ENCODE data around the gene RFNG.

The RFNG gene

GRCh38 chr17:82056729-82057621, 5.4 kb upstream of the RFNG start:
- H3K9me3 ChIP-seq (ENCODE audit: insufficient read depth, low read length): no peaks in the 10 kb centered on the region

GRCh38 chr17:82055965-82056728, 4.5 kb upstream of the RFNG start:
- Histone ChIP-seq H3K9me2 (replicated peaks; ENCODE audit: insufficient read depth, low read length) (no peaks in the 10 kb centered on the region), H3K4me3 (ENCODE audit: insufficient read depth, low read length, poor library complexity, severe bottlenecking) (no peak overlapping the region), H2AFZ (ENCODE audit: low read depth, low read length, severe bottlenecking) (no peak overlapping the region), H3K4me2 (ENCODE audit: low read depth, low read length, poor library complexity, severe bottlenecking) (no peak overlapping the region), H4K20me1 (ENCODE audit: low read depth, low read length) (no peaks in the 10 kb centered on the region), H3F3A (ENCODE audit: insufficient read depth) (no peaks in the 10 kb centered on the region), H3K36me3 (ENCODE audit: low read length) (no peaks in the 10 kb centered on the region), H3K79me2 (ENCODE audit: insufficient read depth, low read length) (peaks cover 10% of the 10 kb centered on the region), H3K9me3 (ENCODE audit: insufficient read depth, low read length) (no peaks in the 10 kb centered on the region), H3K27ac (ENCODE audit: low read depth, low read length) (no peak overlapping the region), H3K9ac (ENCODE audit: low read length) (no peak overlapping the region), H3K27me3 (ENCODE audit: low read length) (no peaks in the 10 kb centered on the region)
- no peak for TF ChIP-seq CTCF (IDR thresholded peaks at IDR 0.05; ENCODE audit: insufficient read depth, low read length, poor library complexity, severe bottlenecking)
- TF ChIP-seq EZH2phosphoT487 (conservative IDR thresholded peaks at IDR 0.05; ENCODE audit: low read length): no peak

More at GRCh38 chr17:82056729-82057621, 5.4 kb upstream of the RFNG start:
- Histone ChIP-seq H3K79me2 (ENCODE audit: insufficient read depth, low read length) (peaks cover 10% of the 10 kb centered on the region), H3K27me3 (ENCODE audit: low read length) (no peaks in the 10 kb centered on the region), H3K27ac (ENCODE audit: low read depth, low read length) (no peak overlapping the region), H3K36me3 (ENCODE audit: low read length) (no peaks in the 10 kb centered on the region), H3K9ac (ENCODE audit: low read length) (no peak overlapping the region), H3F3A (ENCODE audit: insufficient read depth) (no peaks in the 10 kb centered on the region), H2AFZ (ENCODE audit: low read depth, low read length, severe bottlenecking) (no peak overlapping the region), H3K4me3 (ENCODE audit: insufficient read depth, low read length, poor library complexity, severe bottlenecking) (no peak overlapping the region), H3K4me2 (ENCODE audit: low read depth, low read length, poor library complexity, severe bottlenecking) (no peak overlapping the region), H3K9me2 (replicated peaks; ENCODE audit: insufficient read depth, low read length) (no peaks in the 10 kb centered on the region), H4K20me1 (ENCODE audit: low read depth, low read length) (no peaks in the 10 kb centered on the region)
- TF ChIP-seq EZH2phosphoT487 (conservative IDR thresholded peaks at IDR 0.05; ENCODE audit: low read length): no peak
- no peak for TF ChIP-seq CTCF (IDR thresholded peaks at IDR 0.05; ENCODE audit: insufficient read depth, low read length, poor library complexity, severe bottlenecking)

GRCh38 chr17:82055023-82055964, 3.7 kb upstream of the RFNG start:
- no peak overlapping the region for H3K9ac ChIP-seq (ENCODE audit: low read length)
- no peaks in the 10 kb centered on the region for H3F3A ChIP-seq (ENCODE audit: insufficient read depth)
- H2AFZ ChIP-seq (ENCODE audit: low read depth, low read length, severe bottlenecking): no peak overlapping the region
- H3K36me3 ChIP-seq (ENCODE audit: low read length): no peaks in the 10 kb centered on the region
- H3K27ac ChIP-seq (ENCODE audit: low read depth, low read length): no peak overlapping the region
- no peaks in the 10 kb centered on the region for H3K27me3 ChIP-seq (ENCODE audit: low read length)
- no peak for TF ChIP-seq CTCF (IDR thresholded peaks at IDR 0.05; ENCODE audit: insufficient read depth, low read length, poor library complexity, severe bottlenecking)
- TF ChIP-seq EZH2phosphoT487 (conservative IDR thresholded peaks at IDR 0.05; ENCODE audit: low read length): no peak
- no peaks in the 10 kb centered on the region for H3K9me3 ChIP-seq (ENCODE audit: insufficient read depth, low read length)
- H4K20me1 ChIP-seq (ENCODE audit: low read depth, low read length): no peaks in the 10 kb centered on the region
- H3K4me2 ChIP-seq (ENCODE audit: low read depth, low read length, poor library complexity, severe bottlenecking): no peak overlapping the region
- H3K4me3 ChIP-seq (ENCODE audit: insufficient read depth, low read length, poor library complexity, severe bottlenecking): no peak overlapping the region
- no peaks in the 10 kb centered on the region for H3K9me2 ChIP-seq (replicated peaks; ENCODE audit: insufficient read depth, low read length)
- peaks cover 10% of the 10 kb centered on the region for H3K79me2 ChIP-seq (ENCODE audit: insufficient read depth, low read length)

Data from SU-DHL-6 (cell line).